GM18858 (cell line): ENCODE results near the gene CEP55.

Experiments
- ATAC-seq: cut with Tn5 transposase; IDR thresholded peaks from one replicate; pipeline ENCODE4 v1.9.1; 2021; ENCODE audit not compliant: unreplicated experiment

CEP55 gene

GRCh38 chr10:93468461-93469213 is 27.8 kb upstream of the CEP55 start:
- no peak for ATAC-seq

DNA sequence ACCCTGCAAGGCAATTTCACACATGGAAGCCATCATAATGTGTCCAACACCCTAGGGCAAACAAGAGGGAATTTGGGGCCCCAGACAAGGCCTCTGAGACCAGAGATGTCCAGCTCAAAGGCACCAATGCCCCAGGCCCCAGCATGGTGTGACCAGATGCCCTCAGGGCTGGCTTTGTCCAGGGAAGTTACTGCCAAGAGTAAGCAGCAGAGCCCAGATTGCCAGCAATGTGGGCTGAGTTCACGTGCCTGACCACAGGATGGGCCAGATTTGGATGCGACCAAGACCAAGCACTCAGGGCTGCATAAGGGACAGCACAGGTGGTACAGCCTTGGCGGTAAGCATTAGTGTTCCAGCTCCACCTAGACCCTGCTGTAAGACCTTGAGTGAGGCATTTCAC is 27.0 kb upstream of the CEP55 start:
- no peak for ATAC-seq

GRCh38 chr10:93471110-93471651 is 25.2 kb upstream of the CEP55 start:
- ATAC-seq = no peak

GRCh38 chr10:93473161-93473560 is 23.3 kb upstream of the CEP55 start:
- no peak for ATAC-seq

DNA sequence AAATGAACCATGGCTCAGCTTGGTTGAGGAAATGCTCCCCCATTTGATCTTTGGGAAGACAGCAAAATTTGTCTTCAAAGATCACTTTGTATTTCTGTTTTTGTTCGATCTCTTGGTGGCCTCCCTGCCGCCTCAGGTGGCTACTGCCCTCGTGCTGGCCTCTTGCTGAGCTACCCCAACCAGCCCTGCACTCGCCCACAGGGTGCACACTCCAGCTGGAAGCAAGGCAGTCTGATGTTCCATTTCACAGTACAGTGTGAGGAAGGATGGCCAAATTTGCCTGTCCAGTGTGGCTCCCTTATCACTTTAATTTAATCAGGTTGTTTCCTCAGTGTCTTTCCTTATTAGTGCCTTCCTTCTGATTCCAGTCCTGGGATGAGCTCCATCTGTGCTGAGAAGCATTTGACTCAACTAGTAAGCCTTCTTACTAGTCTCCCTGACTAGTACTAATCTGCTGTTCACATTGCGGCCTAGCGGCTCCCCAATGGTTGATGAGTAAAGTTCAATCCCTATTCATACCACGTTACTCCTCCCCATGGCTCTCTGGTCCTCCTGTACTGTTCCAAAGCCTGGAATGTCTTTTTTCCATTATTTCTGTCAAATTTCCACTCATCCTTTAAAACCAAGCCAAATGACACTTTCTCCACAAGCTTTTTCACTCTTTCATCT is 22.5 kb upstream of the CEP55 start:
- ATAC-seq = no peak

DNA sequence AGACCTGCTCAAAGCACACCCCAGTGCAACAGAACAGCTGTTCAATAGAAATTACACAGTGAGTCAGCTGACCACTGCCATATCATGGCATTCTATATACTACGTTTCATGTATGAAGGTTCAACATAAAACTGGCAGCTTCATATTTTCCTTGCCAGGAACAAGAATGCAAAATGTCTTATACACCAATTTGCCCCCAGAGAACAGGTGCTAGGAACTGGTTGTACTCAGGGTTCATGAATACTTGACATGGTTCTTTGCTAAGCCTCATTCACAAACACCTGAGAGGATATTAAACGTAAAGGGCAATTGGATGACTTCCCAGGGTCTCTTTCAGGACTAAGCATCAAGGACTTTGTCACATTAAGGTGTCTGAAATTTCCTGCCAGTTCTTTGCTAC is 21.2 kb upstream of the CEP55 start:
- no peak for ATAC-seq

- no peak for ATAC-seq
Measured at GRCh38 chr10:93475871-93476270, 20.5 kb upstream of the CEP55 start.

DNA sequence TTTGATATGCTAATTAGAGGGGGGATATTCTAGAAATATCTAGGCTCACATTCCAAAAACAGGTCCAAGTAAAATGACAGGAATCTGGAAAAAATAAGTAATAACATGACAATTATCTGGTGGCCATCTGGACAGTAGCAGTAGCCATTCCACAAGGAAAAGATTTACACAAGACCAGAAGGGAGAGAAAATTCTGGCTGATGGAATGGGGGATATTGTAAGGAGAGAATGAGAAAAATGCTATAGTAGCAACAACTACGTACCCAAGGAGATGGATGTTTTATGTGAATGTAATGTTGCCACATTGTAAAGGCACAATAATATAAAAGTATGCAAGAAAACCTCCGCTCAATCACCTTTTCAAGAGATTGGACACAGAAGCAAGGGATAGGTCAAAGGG is 19.7 kb upstream of the CEP55 start:
- no peak for ATAC-seq

- no peak for ATAC-seq
Measured at GRCh38 chr10:93478873-93479272, 17.5 kb upstream of the CEP55 start.

DNA sequence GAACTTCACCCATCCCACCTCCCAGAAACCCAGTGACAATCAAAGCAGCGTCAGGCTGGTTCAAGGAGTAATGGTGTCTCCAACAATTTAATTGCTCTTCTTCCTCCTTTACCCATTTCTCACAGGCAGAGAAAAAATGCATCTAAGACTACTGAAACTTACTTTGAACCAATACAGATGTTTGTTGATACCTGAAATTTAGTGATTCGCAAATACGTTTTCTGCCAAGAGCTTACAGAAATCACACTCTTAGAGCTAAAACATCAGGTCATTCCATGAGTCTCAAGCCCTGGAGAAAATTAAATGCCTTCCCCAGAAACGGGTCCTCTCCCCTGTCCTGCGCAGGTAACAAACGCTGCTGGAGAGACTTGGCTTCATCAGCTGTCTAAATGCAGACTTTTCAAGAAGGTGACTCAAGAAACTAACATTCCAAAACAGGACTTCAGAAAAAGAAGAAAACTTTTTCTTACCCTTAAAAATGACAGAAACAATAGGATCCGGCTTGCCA is 14.7 kb upstream of the CEP55 start:
- ATAC-seq = no peak

DNA sequence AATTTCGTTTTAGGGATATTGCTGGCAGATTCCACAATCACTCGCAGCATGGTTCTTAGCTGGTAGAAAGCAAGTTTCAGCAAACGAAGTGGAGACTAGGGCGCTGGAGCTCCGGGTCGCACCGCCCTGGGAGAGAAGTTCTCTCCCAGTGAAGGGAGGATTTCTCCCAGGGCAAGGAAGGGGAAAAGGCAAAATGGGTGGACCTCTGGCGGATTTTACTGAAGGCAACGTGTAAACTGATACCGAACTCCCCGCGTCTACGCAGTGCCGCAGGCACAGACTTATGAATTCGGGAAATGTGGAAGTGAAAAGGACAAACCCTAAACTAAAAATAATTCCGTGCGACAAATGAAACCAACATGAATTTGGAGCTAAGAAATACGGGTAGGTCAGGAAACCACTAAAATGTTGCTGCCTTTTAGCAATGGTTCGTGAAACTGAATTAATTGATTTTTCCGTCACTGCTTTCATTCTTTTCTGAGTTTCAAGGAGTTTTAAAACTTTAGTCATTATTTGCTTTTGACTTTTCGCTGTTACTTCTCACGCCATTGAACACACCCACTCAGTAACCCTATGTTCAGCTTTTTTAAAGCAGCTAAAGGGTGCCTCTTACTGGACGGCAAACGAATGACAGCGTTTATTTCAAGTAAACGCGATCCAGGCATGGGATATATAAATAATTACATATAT is 14.1 kb upstream of the CEP55 start, which contains the start of gene MYOF:
TSS of gene MYOF (minus strand) at position 190 of the 690 bp plus-strand sequence. CDS start at position 50, 140 bp downstream.
- ATAC-seq = peak; percentile 72

- ATAC-seq = no peak
Measured at GRCh38 chr10:93485690-93486089, 10.7 kb upstream of the CEP55 start.

GRCh38 chr10:93488956-93489528 is 7.4 kb upstream of the CEP55 start:
- no peak for ATAC-seq

- ATAC-seq = no peak
Measured at GRCh38 chr10:93491602-93492121, 4.8 kb upstream of the CEP55 start.

- ATAC-seq = no peak
Measured at GRCh38 chr10:93493162-93493561, 3.2 kb upstream of the CEP55 start.

DNA sequence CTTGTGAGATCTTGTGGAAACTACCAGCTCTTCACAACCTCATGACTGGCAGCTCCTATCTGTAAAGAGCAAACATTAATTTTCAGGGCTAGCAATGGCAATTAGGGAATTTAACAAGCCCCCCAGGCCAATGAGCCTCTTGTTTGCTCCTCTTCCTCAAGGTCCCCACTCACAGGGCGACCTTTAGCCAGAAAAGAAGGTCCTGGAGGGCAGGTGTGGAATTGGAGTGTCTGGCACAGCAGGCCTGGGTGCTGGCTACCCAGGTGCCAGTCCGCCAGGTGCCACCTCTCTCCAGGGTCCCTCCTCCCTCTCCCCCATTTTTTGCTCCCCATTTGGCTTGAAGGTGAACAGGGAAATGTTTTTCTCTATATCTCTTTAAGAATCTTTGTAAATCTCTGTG is 1.9 kb upstream of the CEP55 start:
- no peak for ATAC-seq

DNA sequence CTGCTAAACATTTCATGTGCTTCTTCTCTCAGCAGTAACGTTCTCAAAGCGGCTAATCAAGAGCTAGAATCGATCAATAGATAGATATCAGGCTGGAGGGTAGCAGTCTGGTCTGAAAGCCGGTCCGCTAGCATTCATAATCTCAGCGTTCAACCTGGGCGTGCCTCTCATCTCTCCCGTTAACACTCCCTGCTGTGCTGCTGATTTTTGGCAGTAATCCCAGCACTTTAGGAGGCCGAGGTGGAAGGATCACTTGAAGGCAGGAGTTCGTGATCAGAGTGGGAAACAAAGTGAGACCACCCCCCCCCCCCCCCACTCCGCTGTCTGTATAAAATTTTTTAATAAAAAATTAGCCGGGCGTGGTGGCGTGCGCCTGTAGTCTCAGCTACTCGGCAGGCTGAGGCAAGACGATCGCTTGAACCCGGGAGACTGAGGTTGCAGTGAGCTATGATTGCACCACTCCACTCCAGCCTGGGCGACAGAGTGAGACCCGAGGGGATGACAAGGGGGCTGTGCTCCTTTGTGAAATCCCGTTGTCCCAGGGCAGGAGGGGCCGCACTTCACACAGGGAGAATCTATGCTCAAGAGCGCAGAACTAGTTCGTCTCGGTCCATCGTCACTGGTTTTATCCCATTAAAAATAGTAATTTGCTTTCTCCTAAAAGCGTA is 624 bp upstream of the CEP55 start:
- no peak for ATAC-seq

DNA sequence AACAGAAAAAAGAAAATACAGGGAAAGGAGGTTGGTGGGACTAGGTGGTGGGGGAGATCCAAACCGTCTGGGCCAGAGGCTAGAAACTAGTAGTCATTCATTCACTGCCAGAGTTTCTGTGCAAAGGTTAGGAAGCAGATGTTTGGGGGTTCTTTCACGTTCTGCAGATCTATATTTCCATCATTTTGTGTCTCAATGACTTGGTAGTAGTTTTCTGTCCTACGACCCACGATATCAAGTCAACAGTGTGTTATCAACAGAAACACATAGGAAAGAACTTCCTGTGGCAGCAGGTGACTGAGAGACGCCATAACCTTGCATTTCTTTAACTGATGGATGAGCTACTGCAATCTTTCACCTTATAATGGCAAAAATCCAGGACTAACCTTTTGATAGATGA is 1.8 kb downstream of the CEP55 start:
- ATAC-seq = no peak

- no peak for ATAC-seq
Measured at GRCh38 chr10:93501650-93502049, 5.2 kb downstream of the CEP55 start.

DNA sequence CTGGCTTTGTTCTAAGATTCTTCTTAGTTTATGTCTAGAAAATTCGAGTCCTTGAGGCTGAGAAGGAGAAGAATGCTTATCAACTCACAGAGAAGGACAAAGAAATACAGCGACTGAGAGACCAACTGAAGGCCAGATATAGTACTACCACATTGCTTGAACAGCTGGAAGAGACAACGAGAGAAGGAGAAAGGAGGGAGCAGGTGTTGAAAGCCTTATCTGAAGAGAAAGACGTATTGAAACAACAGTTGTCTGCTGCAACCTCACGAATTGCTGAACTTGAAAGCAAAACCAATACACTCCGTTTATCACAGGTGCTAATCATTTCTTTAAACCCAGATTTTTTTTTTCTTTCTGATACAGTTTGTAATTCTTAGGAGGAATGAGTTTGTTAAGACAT is 6.7 kb downstream of the CEP55 start:
- ATAC-seq = peak; percentile 70
